T-helper 2 cell treated with Interferon-gamma antibody and Interleukin-4, amounts not matched to agents 100 ng/mL and 5 ng/mL, for 36 hours (primary cell): ENCODE results near the gene DIPK1B. TPM values are rescaled to one million over a fixed set of nuclear protein-coding genes. Genes with fewer than 3 reads are reported as not detected.
"Not testable (repeated sequence)": the region's sequence is repeated elsewhere in the genome, so short reads cannot be mapped to it uniquely, and the experiment has no call there.

ENCODE experiments used
- intact Hi-C: fragments of 100-400 bp; cut with micrococcal nuclease; formaldehyde crosslinking; loops from one replicate; pipeline ENCODE4 v1.15.1; 2023
- total RNA-seq: library from RNA; stranded (reverse); gene quantifications from 2 replicates; pipeline ENCODE4 v1.2.3, GENCODE V29; 2022

Gene DIPK1B
- total RNA-seq, 1 donor from 2014 or later = 1.3 TPM

- intact Hi-C loops = no loop called here
Measured at GRCh38 chr9:136750526-136750925, 38.2 kb downstream of the DIPK1B start.

GRCh38 chr9:136751244-136751643, 38.9 kb downstream of the DIPK1B start:
- intact Hi-C loops = no loop called here

GRCh38 chr9:136751814-136752213, 39.4 kb downstream of the DIPK1B start:
- intact Hi-C loops = no loop called here

- intact Hi-C loops = no loop called here
Measured at GRCh38 chr9:136753371-136754058, 41.1 kb downstream of the DIPK1B start.

GRCh38 chr9:136754059-136754572, 41.7 kb downstream of the DIPK1B start:
- intact Hi-C loops = no loop called here

- intact Hi-C loops = no loop called here
Measured at GRCh38 chr9:136754626-136755301, 42.4 kb downstream of the DIPK1B start.

- intact Hi-C loops = not testable (repeated sequence)
Measured at GRCh38 chr9:136755302-136756133, 43.1 kb downstream of the DIPK1B start.

- intact Hi-C loops = no loop called here
Measured at GRCh38 chr9:136756134-136756438, 43.7 kb downstream of the DIPK1B start.

- intact Hi-C loops = no loop called here
Measured at GRCh38 chr9:136756836-136757235, 44.5 kb downstream of the DIPK1B start.

- intact Hi-C loops = no loop called here
Measured at GRCh38 chr9:136757328-136757727, 45.0 kb downstream of the DIPK1B start.

- intact Hi-C loops = no loop called here
Measured at GRCh38 chr9:136757751-136758140, 45.4 kb downstream of the DIPK1B start.

GRCh38 chr9:136759001-136759400, 46.6 kb downstream of the DIPK1B start:
- intact Hi-C loops = no loop called here

GRCh38 chr9:136759436-136760325, 47.3 kb downstream of the DIPK1B start:
- intact Hi-C loops = no loop called here

- intact Hi-C loops = no loop called here
Measured at GRCh38 chr9:136760424-136760823, 48.1 kb downstream of the DIPK1B start.

- intact Hi-C loops = not testable (repeated sequence)
Measured at GRCh38 chr9:136760834-136761544, 48.6 kb downstream of the DIPK1B start.

- intact Hi-C loops = no loop called here
Measured at GRCh38 chr9:136761545-136761981, 49.2 kb downstream of the DIPK1B start.

GRCh38 chr9:136762221-136762691, 49.9 kb downstream of the DIPK1B start:
- intact Hi-C loops = no loop called here

- intact Hi-C loops = no loop called here
Measured at GRCh38 chr9:136762915-136763648, 50.7 kb downstream of the DIPK1B start.

GRCh38 chr9:136763649-136764035, 51.3 kb downstream of the DIPK1B start:
- intact Hi-C loops = no loop called here
